Measurements from ENCODE around the gene ETNK2. TPM values are rescaled to one million over a fixed set of nuclear protein-coding genes. Genes with fewer than 3 reads are reported as not detected.

Gene ETNK2
- total and polyA plus RNA-seq, 2 experiments from 2014 or later = 7.6 to 26.2 TPM

DNA sequence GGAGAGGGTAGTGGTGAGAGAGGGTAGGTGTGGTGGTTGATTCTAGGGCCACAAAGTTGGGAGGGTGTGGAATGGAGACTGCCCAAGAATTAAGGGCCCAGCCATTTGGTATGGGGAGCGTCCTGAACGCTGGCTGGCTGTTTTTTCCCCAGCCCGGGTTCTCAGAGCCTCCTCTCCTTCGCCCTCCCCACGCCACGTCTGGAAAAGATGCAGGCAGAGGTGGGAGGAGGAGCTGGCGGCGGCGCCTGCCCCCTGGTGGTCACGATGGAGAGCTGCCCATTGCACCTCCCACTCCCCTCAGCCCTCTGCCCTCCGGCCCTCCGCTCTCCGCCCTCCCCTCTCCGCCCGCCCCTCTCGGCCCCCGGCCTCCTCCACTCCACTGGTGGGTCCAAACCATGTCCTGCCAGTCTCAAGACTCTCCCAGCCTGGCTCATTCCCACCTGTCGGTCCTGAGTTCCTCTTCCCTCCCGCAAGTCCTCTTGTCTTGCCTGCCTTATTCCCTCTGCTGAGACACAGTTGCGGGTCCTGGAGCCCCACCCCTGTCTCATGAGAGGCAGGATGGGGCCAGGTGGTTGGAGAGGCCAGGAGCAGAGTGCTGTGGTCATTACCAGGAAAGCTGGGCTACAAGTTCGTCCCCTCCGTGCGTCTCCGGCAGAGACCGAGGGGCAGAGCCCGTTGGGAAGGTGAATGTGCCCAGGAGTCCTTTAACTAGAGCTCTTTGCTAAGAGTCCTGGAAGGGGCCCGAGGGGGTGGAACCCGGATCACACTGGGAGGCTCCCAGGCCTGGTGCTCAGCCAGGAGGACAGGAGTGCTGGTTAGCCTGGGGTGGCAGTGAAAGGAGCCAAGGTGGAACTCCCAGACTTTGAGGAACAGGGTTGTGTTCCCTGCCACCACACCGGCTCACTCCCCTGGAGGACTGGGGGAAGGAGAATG lies 22.6 kb downstream of the ETNK2 start:
- Histone ChIP-seq H3K79me2 (replicated peaks; ENCODE audit: insufficient read depth) (no peaks in the 10 kb centered on the region), H3K4me2 (peak overlapping the region; percentile 87), H3K27ac (ENCODE audit: low read depth) (peak overlapping the region; percentile 39), H3K36me3 (ENCODE audit: insufficient read depth) (peaks cover 15% of the 10 kb centered on the region), H2AFZ (no peak overlapping the region), H3K4me1 (ENCODE audit: insufficient read depth) (peaks cover 32% of the 10 kb centered on the region), H3K9me2 (ENCODE audit: insufficient read depth) (no peaks in the 10 kb centered on the region), H3F3A (replicated peaks; ENCODE audit: low read depth) (0 out of 2 replicates have a peak, but pooled peaks cover 14% of the 10 kb centered on the region), H4K20me1 (replicated peaks; ENCODE audit: insufficient read depth) (peaks cover 14% of the 10 kb centered on the region), H3K27me3 (ENCODE audit: insufficient read depth) (no peaks in the 10 kb centered on the region), H3K4me3 (peak overlapping the region; percentile 57)
- DNase-seq (ENCODE audit: low spot score) (peak; percentile 88), ATAC-seq (peak; percentile 83)
- Mint-ChIP-seq H3K9me3 (no peaks in the 10 kb centered on the region), H3K27me3 (ENCODE audit: insufficient read depth, low read depth, poor library complexity) (peaks cover 17% of the 10 kb centered on the region), H3K36me3 (ENCODE audit: low read depth) (peaks cover 48% of the 10 kb centered on the region), H3K4me3 (peak overlapping the region; percentile 51), H3K27ac (0 out of 2 replicates have a peak overlapping the region, but pooled peaks have one; percentile 41), H3K4me1 (peaks cover 49% of the 10 kb centered on the region)
- TF ChIP-seq NANOG (IDR thresholded peaks at IDR 0.05; ENCODE audit: borderline replicate concordance) = no peak
- TF ChIP-seq EZH2 (IDR thresholded peaks at IDR 0.05; ENCODE audit: low read depth, unreplicated experiment) = no peak
- peak; percentile 66 for TF ChIP-seq POLR2AphosphoS5 (IDR thresholded peaks at IDR 0.05; ENCODE audit: low read depth)
- TF ChIP-seq, protein P1, sequence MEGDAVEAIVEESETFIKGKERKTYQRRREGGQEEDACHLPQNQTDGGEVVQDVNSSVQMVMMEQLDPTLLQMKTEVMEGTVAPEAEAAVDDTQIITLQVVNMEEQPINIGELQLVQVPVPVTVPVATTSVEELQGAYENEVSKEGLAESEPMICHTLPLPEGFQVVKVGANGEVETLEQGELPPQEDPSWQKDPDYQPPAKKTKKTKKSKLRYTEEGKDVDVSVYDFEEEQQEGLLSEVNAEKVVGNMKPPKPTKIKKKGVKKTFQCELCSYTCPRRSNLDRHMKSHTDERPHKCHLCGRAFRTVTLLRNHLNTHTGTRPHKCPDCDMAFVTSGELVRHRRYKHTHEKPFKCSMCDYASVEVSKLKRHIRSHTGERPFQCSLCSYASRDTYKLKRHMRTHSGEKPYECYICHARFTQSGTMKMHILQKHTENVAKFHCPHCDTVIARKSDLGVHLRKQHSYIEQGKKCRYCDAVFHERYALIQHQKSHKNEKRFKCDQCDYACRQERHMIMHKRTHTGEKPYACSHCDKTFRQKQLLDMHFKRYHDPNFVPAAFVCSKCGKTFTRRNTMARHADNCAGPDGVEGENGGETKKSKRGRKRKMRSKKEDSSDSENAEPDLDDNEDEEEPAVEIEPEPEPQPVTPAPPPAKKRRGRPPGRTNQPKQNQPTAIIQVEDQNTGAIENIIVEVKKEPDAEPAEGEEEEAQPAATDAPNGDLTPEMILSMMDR (conservative IDR thresholded peaks at IDR 0.05; ENCODE audit: low read depth in 2 of 2) = peak; percentile 71 to 86

DNA sequence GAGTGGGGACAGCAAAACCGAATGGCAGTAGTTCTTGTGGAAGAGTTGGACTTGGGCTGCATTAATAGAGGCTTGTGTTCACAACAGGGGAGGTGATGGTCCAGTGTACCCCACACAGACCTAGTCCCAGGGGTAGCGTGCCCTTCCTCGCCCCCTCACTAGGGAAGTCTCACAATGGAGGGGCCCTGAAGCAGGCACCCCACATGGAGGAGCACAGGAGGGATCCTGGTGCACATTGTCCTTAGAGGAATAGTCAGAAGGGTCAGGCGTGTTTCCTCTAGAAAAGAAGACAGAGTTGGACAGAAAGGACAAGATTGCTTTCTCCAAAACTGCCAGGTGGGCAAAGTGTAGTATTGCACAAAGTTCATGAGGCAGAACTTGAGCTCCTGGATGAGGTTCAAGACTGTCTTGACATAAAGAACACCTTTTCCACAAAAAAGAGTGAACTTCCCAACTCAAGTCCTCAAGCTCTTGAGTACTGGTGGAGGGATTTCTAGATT lies 23.3 kb downstream of the ETNK2 start:
- ATAC-seq (no peak), DNase-seq (ENCODE audit: low spot score) (no peak)
- Mint-ChIP-seq H3K4me3 (peak overlapping the region; percentile 8; the same call in 1 of the 3 replicates), H3K9me3 (no peaks in the 10 kb centered on the region), H3K4me1 (peaks cover 49% of the 10 kb centered on the region), H3K36me3 (ENCODE audit: low read depth) (peaks cover 48% of the 10 kb centered on the region), H3K27ac (no peak overlapping the region), H3K27me3 (ENCODE audit: insufficient read depth, low read depth, poor library complexity) (peaks cover 15% of the 10 kb centered on the region)
- Histone ChIP-seq H3K27me3 (ENCODE audit: insufficient read depth) (no peaks in the 10 kb centered on the region), H3K27ac (ENCODE audit: low read depth) (peak overlapping the region; percentile 39; the same call in 1 of the 2 replicates), H3K79me2 (replicated peaks; ENCODE audit: insufficient read depth) (no peaks in the 10 kb centered on the region), H3K36me3 (ENCODE audit: insufficient read depth) (peaks cover 22% of the 10 kb centered on the region), H3K9me2 (ENCODE audit: insufficient read depth) (no peaks in the 10 kb centered on the region), H2AFZ (no peak overlapping the region), H3K4me2 (no peak overlapping the region), H3K4me3 (peak overlapping the region; percentile 57; the same call in 1 of the 2 replicates), H4K20me1 (replicated peaks; ENCODE audit: insufficient read depth) (peaks cover 20% of the 10 kb centered on the region), H3F3A (replicated peaks; ENCODE audit: low read depth) (0 out of 2 replicates have a peak, but pooled peaks cover 17% of the 10 kb centered on the region), H3K4me1 (ENCODE audit: insufficient read depth) (peaks cover 32% of the 10 kb centered on the region)
- TF ChIP-seq ZNF331 (CRISPR knock-in tag; IDR thresholded peaks at IDR 0.05; ENCODE audit: low read depth) = no peak
- TF ChIP-seq POLR2AphosphoS5 (IDR thresholded peaks at IDR 0.05; ENCODE audit: low read depth) = no peak; the same call in 1 of the 2 replicates
- TF ChIP-seq, protein P2, sequence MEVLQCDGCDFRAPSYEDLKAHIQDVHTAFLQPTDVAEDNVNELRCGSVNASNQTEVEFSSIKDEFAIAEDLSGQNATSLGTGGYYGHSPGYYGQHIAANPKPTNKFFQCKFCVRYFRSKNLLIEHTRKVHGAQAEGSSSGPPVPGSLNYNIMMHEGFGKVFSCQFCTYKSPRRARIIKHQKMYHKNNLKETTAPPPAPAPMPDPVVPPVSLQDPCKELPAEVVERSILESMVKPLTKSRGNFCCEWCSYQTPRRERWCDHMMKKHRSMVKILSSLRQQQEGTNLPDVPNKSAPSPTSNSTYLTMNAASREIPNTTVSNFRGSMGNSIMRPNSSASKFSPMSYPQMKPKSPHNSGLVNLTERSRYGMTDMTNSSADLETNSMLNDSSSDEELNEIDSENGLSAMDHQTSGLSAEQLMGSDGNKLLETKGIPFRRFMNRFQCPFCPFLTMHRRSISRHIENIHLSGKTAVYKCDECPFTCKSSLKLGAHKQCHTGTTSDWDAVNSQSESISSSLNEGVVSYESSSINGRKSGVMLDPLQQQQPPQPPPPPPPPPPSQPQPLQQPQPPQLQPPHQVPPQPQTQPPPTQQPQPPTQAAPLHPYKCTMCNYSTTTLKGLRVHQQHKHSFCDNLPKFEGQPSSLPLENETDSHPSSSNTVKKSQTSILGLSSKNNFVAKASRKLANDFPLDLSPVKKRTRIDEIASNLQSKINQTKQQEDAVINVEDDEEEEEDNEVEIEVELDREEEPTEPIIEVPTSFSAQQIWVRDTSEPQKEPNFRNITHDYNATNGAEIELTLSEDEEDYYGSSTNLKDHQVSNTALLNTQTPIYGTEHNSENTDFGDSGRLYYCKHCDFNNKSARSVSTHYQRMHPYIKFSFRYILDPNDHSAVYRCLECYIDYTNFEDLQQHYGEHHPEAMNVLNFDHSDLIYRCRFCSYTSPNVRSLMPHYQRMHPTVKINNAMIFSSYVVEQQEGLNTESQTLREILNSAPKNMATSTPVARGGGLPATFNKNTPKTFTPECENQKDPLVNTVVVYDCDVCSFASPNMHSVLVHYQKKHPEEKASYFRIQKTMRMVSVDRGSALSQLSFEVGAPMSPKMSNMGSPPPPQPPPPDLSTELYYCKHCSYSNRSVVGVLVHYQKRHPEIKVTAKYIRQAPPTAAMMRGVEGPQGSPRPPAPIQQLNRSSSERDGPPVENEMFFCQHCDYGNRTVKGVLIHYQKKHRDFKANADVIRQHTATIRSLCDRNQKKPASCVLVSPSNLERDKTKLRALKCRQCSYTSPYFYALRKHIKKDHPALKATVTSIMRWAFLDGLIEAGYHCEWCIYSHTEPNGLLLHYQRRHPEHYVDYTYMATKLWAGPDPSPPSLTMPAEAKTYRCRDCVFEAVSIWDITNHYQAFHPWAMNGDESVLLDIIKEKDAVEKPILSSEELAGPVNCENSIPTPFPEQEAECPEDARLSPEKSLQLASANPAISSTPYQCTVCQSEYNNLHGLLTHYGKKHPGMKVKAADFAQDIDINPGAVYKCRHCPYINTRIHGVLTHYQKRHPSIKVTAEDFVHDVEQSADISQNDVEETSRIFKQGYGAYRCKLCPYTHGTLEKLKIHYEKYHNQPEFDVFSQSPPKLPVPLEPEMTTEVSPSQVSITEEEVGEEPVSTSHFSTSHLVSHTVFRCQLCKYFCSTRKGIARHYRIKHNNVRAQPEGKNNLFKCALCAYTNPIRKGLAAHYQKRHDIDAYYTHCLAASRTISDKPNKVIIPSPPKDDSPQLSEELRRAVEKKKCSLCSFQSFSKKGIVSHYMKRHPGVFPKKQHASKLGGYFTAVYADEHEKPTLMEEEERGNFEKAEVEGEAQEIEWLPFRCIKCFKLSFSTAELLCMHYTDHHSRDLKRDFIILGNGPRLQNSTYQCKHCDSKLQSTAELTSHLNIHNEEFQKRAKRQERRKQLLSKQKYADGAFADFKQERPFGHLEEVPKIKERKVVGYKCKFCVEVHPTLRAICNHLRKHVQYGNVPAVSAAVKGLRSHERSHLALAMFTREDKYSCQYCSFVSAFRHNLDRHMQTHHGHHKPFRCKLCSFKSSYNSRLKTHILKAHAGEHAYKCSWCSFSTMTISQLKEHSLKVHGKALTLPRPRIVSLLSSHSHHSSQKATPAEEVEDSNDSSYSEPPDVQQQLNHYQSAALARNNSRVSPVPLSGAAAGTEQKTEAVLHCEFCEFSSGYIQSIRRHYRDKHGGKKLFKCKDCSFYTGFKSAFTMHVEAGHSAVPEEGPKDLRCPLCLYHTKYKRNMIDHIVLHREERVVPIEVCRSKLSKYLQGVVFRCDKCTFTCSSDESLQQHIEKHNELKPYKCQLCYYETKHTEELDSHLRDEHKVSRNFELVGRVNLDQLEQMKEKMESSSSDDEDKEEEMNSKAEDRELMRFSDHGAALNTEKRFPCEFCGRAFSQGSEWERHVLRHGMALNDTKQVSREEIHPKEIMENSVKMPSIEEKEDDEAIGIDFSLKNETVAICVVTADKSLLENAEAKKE (CRISPR knock-in tag; IDR thresholded peaks at IDR 0.05) = no peak
- TF ChIP-seq ZNF114 (CRISPR knock-in tag; IDR thresholded peaks at IDR 0.05) = no peak
- no peak for TF ChIP-seq CREB1 (CRISPR knock-in tag; IDR thresholded peaks at IDR 0.05; ENCODE audit: low read depth)
- no peak for TF ChIP-seq NANOG (IDR thresholded peaks at IDR 0.05; ENCODE audit: borderline replicate concordance)
- no peak for TF ChIP-seq STAT1 (IDR thresholded peaks at IDR 0.05; ENCODE audit: unreplicated experiment)
- TF ChIP-seq EZH2 (IDR thresholded peaks at IDR 0.05; ENCODE audit: low read depth, unreplicated experiment) = no peak
